HG03103 (cell line): ENCODE data around the gene CHM.
"Not testable (repeated sequence)": the region's sequence is repeated elsewhere in the genome, so short reads cannot be mapped to it uniquely, and the experiment has no call there.

ENCODE experiments used
- ATAC-seq: cut with Tn5 transposase; IDR thresholded peaks from one replicate; pipeline ENCODE4 v1.9.1; 2021; ENCODE audit warnings: low read depth; ENCODE audit not compliant: unreplicated experiment

Gene CHM

DNA sequence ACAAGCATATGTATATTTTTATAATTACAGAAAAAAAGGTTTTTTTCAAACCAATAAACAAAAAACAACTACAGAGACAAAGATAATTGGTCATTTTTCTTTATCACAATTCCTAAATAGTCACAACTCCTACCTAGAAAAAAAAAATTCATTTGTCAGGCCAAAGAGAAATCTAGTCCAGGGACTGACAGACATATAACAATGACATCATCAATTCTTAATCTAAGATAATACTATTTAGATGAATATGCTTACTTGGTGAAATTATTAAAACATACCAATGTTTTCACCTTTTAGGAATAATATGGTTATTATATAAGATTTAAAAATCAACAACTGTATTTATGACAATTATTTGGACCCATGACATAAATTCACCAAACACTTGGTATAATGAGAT is 48.4 kb downstream of the CHM start:
- no peak for ATAC-seq

DNA sequence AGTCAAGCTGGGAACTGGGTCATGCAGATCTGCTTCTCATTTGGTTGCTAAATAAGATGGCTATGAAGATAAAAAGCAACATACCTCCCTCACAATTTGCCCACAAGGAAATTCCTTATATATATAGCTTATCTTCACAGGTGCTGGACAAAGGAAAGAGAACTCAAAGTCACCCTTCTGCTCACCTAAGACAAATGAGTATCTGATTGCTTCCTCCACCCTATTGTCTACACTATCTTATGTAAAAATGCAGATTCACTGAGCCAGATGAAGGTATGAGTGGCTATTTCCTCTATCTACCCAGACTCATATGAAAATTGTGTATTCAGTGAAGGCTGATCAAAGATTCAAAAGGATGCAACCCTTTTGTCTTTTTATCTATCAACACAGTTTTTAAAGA is 50.8 kb downstream of the CHM start:
- ATAC-seq: no peak

DNA sequence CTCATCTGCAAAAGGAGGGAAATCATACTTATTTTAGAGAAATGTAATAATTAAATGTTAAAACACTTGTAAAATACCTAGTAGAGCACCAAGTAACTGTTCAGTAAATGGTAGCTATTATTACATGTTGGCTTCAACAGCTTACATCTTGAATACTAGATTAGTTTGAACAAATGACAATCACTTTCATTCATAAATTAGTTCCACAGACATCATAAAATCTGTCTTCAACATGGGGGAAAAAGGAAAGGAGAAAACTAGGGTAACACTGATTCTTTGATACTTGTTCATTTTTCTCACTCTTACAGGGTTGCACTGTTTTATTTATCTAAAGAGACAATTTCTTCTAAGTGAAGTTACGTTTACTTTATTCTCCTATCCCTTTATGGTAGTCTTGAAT is 51.7 kb downstream of the CHM start:
- no peak for ATAC-seq

GRCh38 chrX:85994797-85995196 is 52.6 kb downstream of the CHM start:
- no peak for ATAC-seq

DNA sequence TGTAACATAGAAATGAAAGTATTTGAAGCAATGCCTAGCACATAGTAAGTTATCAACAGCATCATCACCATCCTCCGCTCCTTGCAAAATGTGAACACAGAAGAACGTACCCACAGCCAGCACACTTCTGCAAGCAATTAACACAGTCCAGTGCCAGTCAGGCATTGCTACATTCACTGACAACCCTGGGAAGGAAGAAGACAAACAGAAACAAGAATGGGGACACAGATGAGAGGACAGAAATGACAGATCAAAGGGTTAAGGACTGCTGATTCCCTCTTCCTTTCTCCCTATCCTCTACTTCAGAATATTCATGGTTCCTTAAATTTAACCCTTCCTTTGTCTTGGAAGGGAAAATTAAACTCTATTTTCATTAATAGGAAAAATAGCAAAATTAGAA is 53.1 kb downstream of the CHM start:
- ATAC-seq: no peak

DNA sequence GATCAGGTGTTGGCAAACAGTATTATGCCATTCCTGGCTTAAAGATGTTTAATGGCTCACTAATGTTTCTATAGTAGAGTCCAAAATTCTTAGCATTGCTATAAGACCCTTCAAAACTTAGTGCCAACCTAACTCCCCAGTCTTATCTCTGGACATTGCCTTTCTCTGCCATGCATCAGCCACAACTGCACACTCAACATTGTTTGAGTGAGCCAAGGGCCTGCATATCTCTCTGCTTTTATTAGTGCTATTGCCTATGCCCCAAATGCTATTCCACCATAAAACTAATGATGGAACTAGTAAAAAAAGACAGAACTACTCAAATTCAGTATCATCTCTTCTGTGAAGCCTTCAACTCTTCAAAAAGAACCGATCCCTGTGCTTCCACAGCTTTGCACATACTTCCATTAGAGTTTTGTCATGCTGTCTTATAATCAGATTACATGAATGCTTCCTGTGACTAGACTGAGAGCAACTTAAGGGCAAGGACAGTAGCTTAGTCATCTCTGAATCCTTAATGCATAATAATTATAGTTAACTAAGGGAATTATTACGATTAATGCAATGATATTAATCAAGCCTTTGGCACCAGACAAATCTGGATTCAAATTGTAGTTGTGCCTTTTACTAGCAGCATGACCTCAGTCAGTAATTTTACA is 53.7 kb downstream of the CHM start:
- ATAC-seq: no peak

- ATAC-seq: no peak
These were observed 54.5 kb downstream of the CHM start for GRCh38 chrX:85992811-85993229.

- ATAC-seq: no peak
These were observed 59.0 kb downstream of the CHM start for GRCh38 chrX:85988353-85988752.

DNA sequence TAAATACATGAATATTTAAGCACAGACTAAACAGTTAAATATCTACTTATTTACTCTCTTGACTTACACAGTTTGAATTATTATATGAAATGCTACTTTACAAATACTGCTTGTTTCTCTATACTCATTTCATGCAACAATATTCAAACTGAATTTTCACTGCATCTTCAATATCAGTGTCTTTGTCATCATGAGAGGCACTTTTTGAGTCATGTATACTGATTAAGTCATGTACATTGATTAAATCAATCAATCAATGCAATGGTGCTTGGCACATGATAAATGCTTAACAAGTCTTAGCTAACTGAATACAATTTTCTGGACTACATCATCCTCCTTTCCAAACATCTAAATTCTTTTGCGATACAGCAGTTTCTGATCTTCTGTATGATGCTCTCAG is 67.1 kb downstream of the CHM start:
- no peak for ATAC-seq

DNA sequence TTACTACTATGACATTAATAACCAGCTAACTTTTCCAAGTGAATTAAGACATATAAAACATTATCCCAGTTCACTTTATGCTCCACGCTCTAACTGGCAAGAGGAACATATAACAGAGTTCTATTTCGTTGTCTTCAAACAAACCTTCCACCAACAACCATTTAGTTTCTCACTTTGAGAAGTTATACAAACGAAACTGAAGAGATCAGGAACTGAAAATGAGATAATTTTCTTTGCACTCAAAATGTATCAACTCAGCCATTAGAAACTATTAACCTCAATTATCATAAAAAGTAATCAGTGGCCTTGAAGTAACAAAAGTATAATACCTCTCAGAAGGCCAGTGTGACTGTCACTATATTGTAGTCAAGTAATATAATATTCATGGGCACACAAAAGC is 70.1 kb downstream of the CHM start:
- peak; percentile 92 for ATAC-seq

DNA sequence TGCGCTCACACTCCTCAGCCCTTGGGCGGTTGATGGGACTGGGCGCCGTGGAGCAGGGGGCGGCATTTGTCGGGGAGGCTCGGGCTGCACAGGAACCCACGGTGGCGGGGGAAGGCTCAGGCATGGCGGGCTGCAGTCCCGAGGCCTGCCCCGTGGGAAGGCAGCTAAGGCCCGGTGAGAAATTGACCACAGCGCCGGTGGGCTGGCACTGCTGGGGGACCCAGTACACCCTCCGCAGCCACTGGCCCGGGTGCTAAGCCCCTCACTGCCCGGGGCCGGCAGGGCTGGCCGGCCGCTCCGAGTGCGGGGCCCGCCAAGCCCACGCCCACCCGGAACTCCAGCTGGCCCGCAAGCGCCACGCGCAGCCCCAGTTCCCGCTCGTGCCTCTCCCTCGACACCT is 75.0 kb downstream of the CHM start:
- ATAC-seq: not testable (repeated sequence)

DNA sequence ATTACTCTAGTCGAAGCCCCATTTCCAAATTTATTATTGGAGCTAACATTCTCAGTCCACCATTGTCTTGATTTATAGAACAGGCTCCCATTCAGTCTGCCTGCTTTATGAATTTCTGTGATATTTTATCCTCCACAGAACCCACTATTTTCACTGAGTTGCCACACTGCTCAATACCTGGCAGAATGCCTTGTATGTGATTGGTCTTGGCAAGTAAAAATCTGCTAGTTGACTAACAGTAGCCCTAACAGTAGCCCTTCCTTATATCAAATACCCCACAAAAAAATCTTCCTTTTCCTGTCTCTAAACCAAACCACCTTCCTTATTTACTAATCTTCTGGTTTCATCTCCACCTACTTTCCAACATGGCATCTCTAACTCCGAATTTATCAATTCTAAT is 82.6 kb downstream of the CHM start:
- no peak for ATAC-seq

GRCh38 chrX:85963736-85964135 is 83.6 kb downstream of the CHM start:
- ATAC-seq: no peak

GRCh38 chrX:85955510-85955909 is 91.8 kb downstream of the CHM start:
- ATAC-seq: no peak

DNA sequence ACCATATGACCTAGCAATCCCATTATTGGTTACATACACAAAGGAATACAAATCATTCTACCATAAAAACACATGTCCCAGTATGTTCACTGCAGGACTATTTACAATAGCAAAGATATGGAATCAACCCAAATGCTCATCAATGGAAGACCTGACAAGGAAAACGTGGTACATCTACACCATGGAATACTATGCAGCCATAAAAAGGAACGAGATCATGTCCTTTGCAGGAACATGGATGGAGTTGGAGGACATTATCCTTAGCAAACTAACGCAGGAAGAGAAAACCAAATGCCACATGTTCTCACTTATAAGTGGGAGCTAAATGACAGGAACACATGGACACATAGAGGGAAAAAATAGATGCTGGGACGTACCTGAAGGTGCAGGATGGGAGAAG is 102.6 kb downstream of the CHM start:
- ATAC-seq: not testable (repeated sequence)

DNA sequence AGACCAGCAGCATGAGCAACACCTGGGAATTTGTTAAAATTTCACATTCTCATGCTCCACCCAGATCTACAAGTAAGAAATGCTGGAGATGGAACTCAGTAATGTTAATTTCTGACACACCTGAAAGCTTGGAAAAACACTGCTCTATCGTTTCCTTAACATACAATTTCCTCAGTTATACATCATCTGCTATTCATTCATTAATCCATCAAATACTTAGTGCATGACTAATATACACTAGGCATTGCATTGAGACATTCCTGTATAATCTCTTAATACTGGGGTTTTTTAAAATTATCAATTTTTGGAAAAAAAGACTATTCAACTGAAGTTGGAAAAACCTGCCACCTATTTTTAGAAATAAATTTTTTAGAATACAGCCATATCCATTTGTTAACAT is 106.1 kb downstream of the CHM start:
- no peak for ATAC-seq

- ATAC-seq: not testable (repeated sequence)
These were observed 107.4 kb downstream of the CHM start for GRCh38 chrX:85939942-85940341.

- not testable (repeated sequence) for ATAC-seq
These were observed 113.0 kb downstream of the CHM start for GRCh38 chrX:85934399-85934798.

DNA sequence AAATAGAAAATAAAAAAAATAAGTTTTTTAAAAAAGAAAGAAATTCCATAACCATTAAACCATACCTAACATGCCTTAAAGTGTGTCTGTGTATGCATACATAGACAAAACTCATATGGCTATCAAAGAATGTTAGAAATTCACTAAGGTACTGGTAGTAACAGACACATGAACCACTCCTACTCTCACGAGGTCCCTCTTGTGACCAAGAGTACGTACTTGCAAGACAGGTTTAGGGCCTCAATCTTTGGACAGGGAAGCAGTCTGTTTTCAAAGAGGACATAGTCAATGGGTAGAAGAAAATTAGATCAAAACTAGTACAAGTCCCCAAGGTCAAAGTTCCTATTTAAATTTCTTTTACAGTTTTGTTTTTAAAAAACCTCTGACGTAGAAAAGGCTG is 117.3 kb downstream of the CHM start:
- no peak for ATAC-seq

DNA sequence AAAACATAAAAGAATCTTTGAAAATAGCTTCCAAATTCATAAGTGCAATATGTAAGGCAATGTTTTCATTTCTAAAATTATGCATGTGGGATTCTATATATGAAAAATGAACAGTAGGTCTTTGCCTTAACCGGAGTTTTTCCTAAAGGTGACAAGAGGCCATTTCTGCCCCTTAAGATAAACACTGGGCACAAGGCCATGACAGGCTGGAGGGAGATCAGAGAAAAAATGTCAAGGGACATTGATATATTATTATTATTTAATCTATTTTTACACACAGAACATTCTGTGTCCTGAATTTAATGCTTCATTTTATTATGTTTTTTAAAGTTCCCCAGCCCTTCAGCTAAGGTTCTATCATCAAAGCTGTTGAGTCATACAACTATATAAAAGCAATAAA is 118.8 kb downstream of the CHM start:
- ATAC-seq: no peak

DNA sequence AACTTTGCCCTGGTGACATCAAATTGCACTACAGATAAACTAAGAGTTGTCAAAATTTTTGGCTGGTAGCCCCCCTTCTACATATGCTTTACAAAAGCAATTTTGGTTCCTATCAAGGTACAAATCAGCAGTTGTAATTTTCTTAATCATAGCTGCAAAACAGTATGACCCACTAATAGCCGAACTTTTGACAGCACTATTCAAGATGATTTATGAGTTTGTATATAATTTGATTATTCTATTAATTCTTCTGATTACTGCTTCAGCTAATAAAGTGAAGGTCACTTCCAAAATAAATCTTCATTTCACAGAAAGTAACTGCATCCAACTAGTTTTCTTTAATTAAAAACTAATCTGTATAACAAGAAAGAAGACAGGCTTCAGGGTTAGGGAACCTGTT is 119.6 kb downstream of the CHM start:
- no peak for ATAC-seq

DNA sequence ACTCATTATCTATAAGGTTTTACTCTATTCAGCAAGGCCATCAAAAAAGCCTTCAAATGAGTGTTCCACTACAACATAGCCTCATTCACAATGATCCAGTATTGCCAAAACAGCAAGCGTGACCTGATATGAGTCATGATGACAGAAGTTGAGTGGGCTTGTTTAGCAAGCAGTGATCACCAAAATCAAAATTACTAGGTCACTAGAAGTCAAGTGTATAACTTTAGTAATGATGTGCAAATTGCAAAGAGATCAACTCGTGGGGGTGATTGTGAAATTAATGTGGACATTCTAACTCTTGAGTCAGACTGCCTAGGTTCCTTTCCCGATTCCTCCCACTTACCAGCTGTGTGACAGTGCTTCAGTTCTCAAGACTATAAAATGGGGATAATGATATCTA is 124.5 kb downstream of the CHM start:
- ATAC-seq: no peak

GRCh38 chrX:85916656-85917280 is 130.6 kb downstream of the CHM start:
- ATAC-seq: not testable (repeated sequence)
